LNCAP (cell line): Measurements from ENCODE around the gene NMNAT2.

ENCODE experiments used
- CTCF ChIP-seq: fragments of 450-650 bp; IDR thresholded peaks from 2 replicates; pipeline ENCODE4 v1.5.1; 2017; ENCODE audit warnings: mild to moderate bottlenecking

Gene NMNAT2

GRCh38 chr1:183372586-183373230 is 45.5 kb downstream of the NMNAT2 start:
- no peak for TF ChIP-seq CTCF

- no peak for TF ChIP-seq CTCF
These were observed 47.7 kb downstream of the NMNAT2 start for GRCh38 chr1:183370399-183371058.

DNA sequence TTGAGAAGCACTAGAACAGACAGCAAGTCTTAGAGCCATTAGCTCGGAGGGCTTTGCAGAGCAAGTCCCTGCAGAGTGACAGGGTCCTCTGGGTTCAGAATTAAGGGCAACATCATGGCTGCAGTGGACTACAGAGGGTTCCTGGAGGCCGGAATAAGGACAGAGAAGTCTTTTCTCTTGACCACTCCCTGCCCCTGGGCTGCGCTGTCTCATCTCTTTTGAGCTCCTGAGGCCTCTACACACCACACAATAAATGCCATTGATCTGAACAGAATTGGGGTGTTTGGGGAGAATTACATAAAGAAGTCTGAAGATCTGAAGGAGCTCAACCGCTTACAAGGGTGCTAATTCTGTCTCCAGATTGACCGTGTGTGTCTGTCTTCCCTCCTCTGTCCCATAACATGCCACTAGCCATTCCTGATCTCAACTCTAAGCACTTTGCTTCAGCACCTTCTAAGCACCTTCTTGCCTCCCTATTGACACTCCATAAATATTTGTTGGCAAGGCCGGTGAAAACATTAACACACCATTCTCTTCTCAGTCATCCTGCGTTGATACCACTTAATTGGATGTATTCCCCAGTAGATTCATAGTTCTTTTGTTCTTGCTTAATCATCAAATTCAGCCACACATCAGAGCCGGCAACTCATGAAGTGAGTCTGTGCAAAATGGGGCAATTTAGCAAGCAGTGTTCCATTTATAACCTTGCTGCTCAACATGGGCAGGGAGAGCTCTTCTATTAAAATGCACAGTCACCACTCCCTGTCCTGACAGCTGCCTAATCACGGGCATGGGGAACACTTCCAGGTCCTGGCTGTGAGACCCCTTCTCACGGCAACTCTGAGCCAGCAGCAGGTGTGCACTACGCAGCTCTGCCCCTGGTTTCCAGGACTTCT is 49.7 kb downstream of the NMNAT2 start:
- no peak for TF ChIP-seq CTCF

- no peak for TF ChIP-seq CTCF
These were observed 52.1 kb downstream of the NMNAT2 start for GRCh38 chr1:183366116-183366515.

DNA sequence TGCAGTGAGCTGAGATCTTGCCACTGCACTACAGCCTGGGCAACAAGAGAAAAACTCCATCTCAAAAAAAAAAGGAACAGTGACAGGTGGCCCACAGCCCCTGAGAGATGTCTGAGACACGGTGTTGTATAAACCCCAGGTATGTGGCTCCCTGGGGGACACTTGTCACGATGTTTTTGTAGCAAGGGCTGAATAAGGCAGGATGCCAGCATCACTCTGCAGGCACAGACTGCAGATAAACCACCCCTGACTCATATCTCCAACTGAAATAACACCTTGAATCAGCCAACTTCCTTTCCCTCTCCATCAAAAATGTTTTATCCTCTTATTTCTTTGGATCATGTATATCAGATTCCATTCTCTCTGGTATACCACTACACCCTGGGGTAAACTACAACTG is 52.5 kb downstream of the NMNAT2 start:
- TF ChIP-seq CTCF, result no peak

DNA sequence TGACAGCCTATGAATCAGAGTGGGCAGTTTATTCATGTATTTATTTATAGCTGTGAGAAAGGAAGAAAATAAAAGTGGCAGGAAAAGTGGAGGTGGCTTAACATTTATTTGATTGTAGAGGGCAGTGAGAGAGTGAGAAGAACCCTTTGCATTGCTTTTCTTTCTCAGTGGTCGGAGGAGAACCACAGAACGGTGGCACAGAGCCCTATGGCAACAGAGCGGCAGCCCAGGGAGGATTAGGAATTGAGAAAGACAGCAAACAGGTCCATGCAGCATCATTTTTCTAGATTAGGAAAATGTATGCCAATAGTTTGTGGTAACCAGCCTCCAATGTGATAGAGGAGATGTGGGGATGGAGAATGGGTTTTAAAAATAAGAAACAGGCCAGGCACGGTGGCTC is 53.1 kb downstream of the NMNAT2 start:
- TF ChIP-seq CTCF, result no peak

DNA sequence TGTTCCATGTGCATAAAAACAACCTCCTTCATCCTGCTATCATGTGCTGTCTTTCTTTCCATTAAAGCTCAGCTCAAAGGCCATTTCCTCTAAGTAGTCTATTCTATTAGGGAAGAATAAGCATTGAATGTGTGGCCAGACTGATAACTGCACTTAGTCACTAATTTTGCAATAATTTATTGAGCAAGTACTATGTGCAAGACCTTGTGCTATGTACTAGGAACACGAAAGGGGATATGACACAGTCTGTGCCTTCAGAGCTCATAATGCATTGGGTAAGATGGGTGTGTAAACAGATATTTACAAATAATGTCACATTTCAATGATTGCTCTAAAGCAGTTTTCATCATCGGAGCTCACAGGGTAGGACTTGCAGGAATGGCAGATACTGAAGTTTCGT is 54.2 kb downstream of the NMNAT2 start:
- no peak for TF ChIP-seq CTCF
